ENCODE results near the gene IWS1.
A peak's percentile ranks its signal among the peaks of the same experiment; 100 is the strongest.
"Not testable (repeated sequence)": the region's sequence is repeated elsewhere in the genome, so short reads cannot be mapped to it uniquely, and the experiment has no call there.

Gene IWS1

GRCh38 chr2:127530245-127531140, 4.2 kb upstream of the IWS1 start:
- H3K36me3 ChIP-seq (ENCODE audit: control insufficient read depth in 1 of 2, insufficient read depth in 2 of 2, low read length in 2 of 2), result no peaks in the 10 kb centered on the region
- peaks cover 40 to 50% of the 10 kb centered on the region in 2 donors for H3K4me1 ChIP-seq (ENCODE audit: control insufficient read depth in 1 of 2, insufficient read depth in 2 of 2, low read length in 2 of 2)
- no peaks in the 10 kb centered on the region for H3K9me3 ChIP-seq (ENCODE audit: control insufficient read depth in 1 of 2, low read length in 2 of 2)
- peak overlapping the region; percentile 64 for H3K27ac ChIP-seq (ENCODE audit: low read depth, low read length)
- no peak overlapping the region for H3K9ac ChIP-seq (ENCODE audit: low read depth in 1 of 2, low read length in 2 of 2)
- no peaks in the 10 kb centered on the region for H3K27me3 ChIP-seq (ENCODE audit: control insufficient read depth in 1 of 2, insufficient read depth in 2 of 2, low read length in 2 of 2)
- peak overlapping the region in 1 of 2 donors; percentile 14 for H3K4me3 ChIP-seq (ENCODE audit: low read depth in 1 of 2, low read length in 2 of 2)

GRCh38 chr2:127529416-127529815, 3.1 kb upstream of the IWS1 start:
- H3K4me1 ChIP-seq (ENCODE audit: control insufficient read depth in 1 of 2, insufficient read depth in 2 of 2, low read length in 2 of 2), result peaks cover 37 to 46% of the 10 kb centered on the region in 2 donors
- H3K36me3 ChIP-seq (ENCODE audit: control insufficient read depth in 1 of 2, insufficient read depth in 2 of 2, low read length in 2 of 2); H3K9ac ChIP-seq (ENCODE audit: low read depth in 1 of 2, low read length in 2 of 2); H3K27me3 ChIP-seq (ENCODE audit: control insufficient read depth in 1 of 2, insufficient read depth in 2 of 2, low read length in 2 of 2); H3K27ac ChIP-seq (ENCODE audit: low read depth, low read length); H3K9me3 ChIP-seq (ENCODE audit: control insufficient read depth in 1 of 2, low read length in 2 of 2); H3K4me3 ChIP-seq (ENCODE audit: low read depth in 1 of 2, low read length in 2 of 2): not testable (repeated sequence)

- no peak overlapping the region for H3K27ac ChIP-seq (ENCODE audit: low read depth, low read length)
- no peaks in the 10 kb centered on the region for H3K9me3 ChIP-seq (ENCODE audit: control insufficient read depth in 1 of 2, low read length in 2 of 2)
- no peak overlapping the region for H3K4me3 ChIP-seq (ENCODE audit: low read depth in 1 of 2, low read length in 2 of 2)
- peaks cover 39 to 49% of the 10 kb centered on the region in 2 donors for H3K4me1 ChIP-seq (ENCODE audit: control insufficient read depth in 1 of 2, insufficient read depth in 2 of 2, low read length in 2 of 2)
- no peaks in the 10 kb centered on the region for H3K27me3 ChIP-seq (ENCODE audit: control insufficient read depth in 1 of 2, insufficient read depth in 2 of 2, low read length in 2 of 2)
- no peak overlapping the region for H3K9ac ChIP-seq (ENCODE audit: low read depth in 1 of 2, low read length in 2 of 2)
- peaks cover 0 to 4% of the 10 kb centered on the region in 2 donors for H3K36me3 ChIP-seq (ENCODE audit: control insufficient read depth in 1 of 2, insufficient read depth in 2 of 2, low read length in 2 of 2)
These were observed 2.2 kb upstream of the IWS1 start for GRCh38 chr2:127528487-127528886.

GRCh38 chr2:127527001-127527804, 914 bp upstream of the IWS1 start:
- Histone ChIP-seq H3K9me3 (ENCODE audit: control insufficient read depth in 1 of 2, low read length in 2 of 2) (no peaks in the 10 kb centered on the region), H3K27ac (ENCODE audit: low read depth, low read length) (peak overlapping the region; percentile 91), H3K4me3 (ENCODE audit: low read depth in 1 of 2, low read length in 2 of 2) (peak overlapping the region; percentile 90 to 91), H3K27me3 (ENCODE audit: control insufficient read depth in 1 of 2, insufficient read depth in 2 of 2, low read length in 2 of 2) (no peaks in the 10 kb centered on the region), H3K36me3 (ENCODE audit: control insufficient read depth in 1 of 2, insufficient read depth in 2 of 2, low read length in 2 of 2) (peaks cover 4 to 15% of the 10 kb centered on the region in 2 donors), H3K9ac (ENCODE audit: low read depth in 1 of 2, low read length in 2 of 2) (peak overlapping the region; percentile 87 to 90), H3K4me1 (ENCODE audit: control insufficient read depth in 1 of 2, insufficient read depth in 2 of 2, low read length in 2 of 2) (peaks cover 38 to 42% of the 10 kb centered on the region in 2 donors)

- no peaks in the 10 kb centered on the region for H3K27me3 ChIP-seq (ENCODE audit: control insufficient read depth in 1 of 2, insufficient read depth in 2 of 2, low read length in 2 of 2)
- peak overlapping the region; percentile 90 to 91 for H3K4me3 ChIP-seq (ENCODE audit: low read depth in 1 of 2, low read length in 2 of 2)
- peak overlapping the region; percentile 91 for H3K27ac ChIP-seq (ENCODE audit: low read depth, low read length)
These were observed 578 bp downstream of the IWS1 start for GRCh38 chr2:127525691-127526131.

GRCh38 chr2:127524198-127524834, 2.0 kb downstream of the IWS1 start:
- H3K27me3 ChIP-seq (ENCODE audit: control insufficient read depth in 1 of 2, insufficient read depth in 2 of 2, low read length in 2 of 2); H3K27ac ChIP-seq (ENCODE audit: low read depth, low read length); H3K9me3 ChIP-seq (ENCODE audit: control insufficient read depth in 1 of 2, low read length in 2 of 2); H3K9ac ChIP-seq (ENCODE audit: low read depth in 1 of 2, low read length in 2 of 2); H3K4me3 ChIP-seq (ENCODE audit: low read depth in 1 of 2, low read length in 2 of 2): not testable (repeated sequence)
- Histone ChIP-seq H3K36me3 (ENCODE audit: control insufficient read depth in 1 of 2, insufficient read depth in 2 of 2, low read length in 2 of 2) (peaks cover 6 to 32% of the 10 kb centered on the region in 2 donors), H3K4me1 (ENCODE audit: control insufficient read depth in 1 of 2, insufficient read depth in 2 of 2, low read length in 2 of 2) (peaks cover 21 to 24% of the 10 kb centered on the region in 2 donors)

More at GRCh38 chr2:127525691-127526131, 578 bp downstream of the IWS1 start:
- Histone ChIP-seq H3K4me1 (ENCODE audit: control insufficient read depth in 1 of 2, insufficient read depth in 2 of 2, low read length in 2 of 2) (peaks cover 29% of the 10 kb centered on the region in 2 donors), H3K9me3 (ENCODE audit: control insufficient read depth in 1 of 2, low read length in 2 of 2) (no peaks in the 10 kb centered on the region), H3K9ac (ENCODE audit: low read depth in 1 of 2, low read length in 2 of 2) (peak overlapping the region; percentile 87 to 90), H3K36me3 (ENCODE audit: control insufficient read depth in 1 of 2, insufficient read depth in 2 of 2, low read length in 2 of 2) (peaks cover 6 to 27% of the 10 kb centered on the region in 2 donors)

- H3K36me3 ChIP-seq (ENCODE audit: control insufficient read depth in 1 of 2, insufficient read depth in 2 of 2, low read length in 2 of 2), result peaks cover 6 to 39% of the 10 kb centered on the region in 2 donors
- H3K27ac ChIP-seq (ENCODE audit: low read depth, low read length), result no peak overlapping the region
- H3K4me1 ChIP-seq (ENCODE audit: control insufficient read depth in 1 of 2, insufficient read depth in 2 of 2, low read length in 2 of 2), result peaks cover 21 to 24% of the 10 kb centered on the region in 2 donors
- no peaks in the 10 kb centered on the region for H3K9me3 ChIP-seq (ENCODE audit: control insufficient read depth in 1 of 2, low read length in 2 of 2)
- H3K4me3 ChIP-seq (ENCODE audit: low read depth in 1 of 2, low read length in 2 of 2), result no peak overlapping the region
- no peaks in the 10 kb centered on the region for H3K27me3 ChIP-seq (ENCODE audit: control insufficient read depth in 1 of 2, insufficient read depth in 2 of 2, low read length in 2 of 2)
- H3K9ac ChIP-seq (ENCODE audit: low read depth in 1 of 2, low read length in 2 of 2), result no peak overlapping the region
These were observed 2.9 kb downstream of the IWS1 start for GRCh38 chr2:127523269-127523939.

GRCh38 chr2:127520424-127520823, 5.9 kb downstream of the IWS1 start:
- H3K4me3 ChIP-seq (ENCODE audit: low read depth in 1 of 2, low read length in 2 of 2), result no peak overlapping the region
- H3K36me3 ChIP-seq (ENCODE audit: control insufficient read depth in 1 of 2, insufficient read depth in 2 of 2, low read length in 2 of 2), result peaks cover 9 to 66% of the 10 kb centered on the region in 2 donors
- no peaks in the 10 kb centered on the region for H3K9me3 ChIP-seq (ENCODE audit: control insufficient read depth in 1 of 2, low read length in 2 of 2)
- H3K9ac ChIP-seq (ENCODE audit: low read depth in 1 of 2, low read length in 2 of 2), result no peak overlapping the region
- no peaks in the 10 kb centered on the region for H3K27me3 ChIP-seq (ENCODE audit: control insufficient read depth in 1 of 2, insufficient read depth in 2 of 2, low read length in 2 of 2)
- peaks cover 6 to 17% of the 10 kb centered on the region in 2 donors for H3K4me1 ChIP-seq (ENCODE audit: control insufficient read depth in 1 of 2, insufficient read depth in 2 of 2, low read length in 2 of 2)
- H3K27ac ChIP-seq (ENCODE audit: low read depth, low read length), result no peak overlapping the region

- H3K9ac ChIP-seq (ENCODE audit: low read depth in 1 of 2, low read length in 2 of 2), result no peak overlapping the region
- H3K27me3 ChIP-seq (ENCODE audit: control insufficient read depth in 1 of 2, insufficient read depth in 2 of 2, low read length in 2 of 2), result no peaks in the 10 kb centered on the region
- H3K4me3 ChIP-seq (ENCODE audit: low read depth in 1 of 2, low read length in 2 of 2), result no peak overlapping the region
- H3K4me1 ChIP-seq (ENCODE audit: control insufficient read depth in 1 of 2, insufficient read depth in 2 of 2, low read length in 2 of 2), result peaks cover 0 to 8% of the 10 kb centered on the region in 2 donors
- H3K36me3 ChIP-seq (ENCODE audit: control insufficient read depth in 1 of 2, insufficient read depth in 2 of 2, low read length in 2 of 2), result peaks cover 14 to 72% of the 10 kb centered on the region in 2 donors
- no peak overlapping the region for H3K27ac ChIP-seq (ENCODE audit: low read depth, low read length)
- H3K9me3 ChIP-seq (ENCODE audit: control insufficient read depth in 1 of 2, low read length in 2 of 2), result no peaks in the 10 kb centered on the region
These were observed 8.8 kb downstream of the IWS1 start for GRCh38 chr2:127517465-127517864.

All from duodenal mucosa (tissue), 2 donors.